GM18519 (cell line): ENCODE results near the gene TREM2.
"Not testable (repeated sequence)": the region's sequence is repeated elsewhere in the genome, so short reads cannot be mapped to it uniquely, and the experiment has no call there.

Experiments used
- ATAC-seq: cut with Tn5 transposase; IDR thresholded peaks from one replicate; pipeline ENCODE4 v1.9.1; 2021; ENCODE audit warnings: mild to moderate bottlenecking, moderate library complexity; ENCODE audit not compliant: unreplicated experiment, low FRiP score

The TREM2 gene

GRCh38 chr6:41156001-41156400 is 6.9 kb downstream of the TREM2 start:
- ATAC-seq: no peak

GRCh38 chr6:41155132-41155805 is 7.6 kb downstream of the TREM2 start:
- ATAC-seq: no peak

GRCh38 chr6:41153992-41154625 is 8.8 kb downstream of the TREM2 start, which contains the start of gene TREML1:
Gene TREML1, minus strand, starts transcription at chr6:41154347. Its CDS starts 59 bp downstream, at chr6:41154288.
- no peak for ATAC-seq

- ATAC-seq: no peak
Measured at GRCh38 chr6:41153451-41153850, 9.5 kb downstream of the TREM2 start.

GRCh38 chr6:41150671-41151070 is 12.2 kb downstream of the TREM2 start:
- no peak for ATAC-seq

GRCh38 chr6:41147917-41148316 is 15.0 kb downstream of the TREM2 start:
- no peak for ATAC-seq

- no peak for ATAC-seq
Measured at GRCh38 chr6:41136911-41137310, 26.0 kb downstream of the TREM2 start.

GRCh38 chr6:41135062-41135832 is 27.7 kb downstream of the TREM2 start:
- ATAC-seq: no peak

- ATAC-seq: no peak
Measured at GRCh38 chr6:41132254-41132653, 30.7 kb downstream of the TREM2 start.

- no peak for ATAC-seq
Measured at GRCh38 chr6:41125282-41125681, 37.6 kb downstream of the TREM2 start.

- no peak for ATAC-seq
Measured at GRCh38 chr6:41122918-41123317, 40.0 kb downstream of the TREM2 start.

GRCh38 chr6:41122373-41122772 is 40.5 kb downstream of the TREM2 start:
- no peak for ATAC-seq

GRCh38 chr6:41120058-41120457 is 42.9 kb downstream of the TREM2 start:
- ATAC-seq: no peak

GRCh38 chr6:41119508-41119907 is 43.4 kb downstream of the TREM2 start:
- no peak for ATAC-seq

- not testable (repeated sequence) for ATAC-seq
Measured at GRCh38 chr6:41115027-41115426, 47.9 kb downstream of the TREM2 start.

- no peak for ATAC-seq
Measured at GRCh38 chr6:41111017-41111416, 51.9 kb downstream of the TREM2 start.
